IMR-90 (cell line): ENCODE measurements around the gene CLDN24. TPM values are rescaled to one million over a fixed set of nuclear protein-coding genes. Genes with fewer than 3 reads are reported as not detected.

Experiments used
- ATAC-seq: fragments of 200-7000 bp; cut with Tn5 transposase; 2 replicates; pipeline ENCODE4 v1.9.1; 2020; ENCODE audit warnings: low read depth, mild to moderate bottlenecking, moderate library complexity
- BruUV-seq: library from RNA; stranded (reverse); fragments of 400-500 nt; replicated peaks from 2 replicates; lab custom pipeline; 2021; lab: Mats Ljungman, UMichigan
- CTCF ChIA-PET: fragments of 300-600 bp; formaldehyde crosslinking; extraction: SDS; loops from one replicate; lab custom pipeline; 2021; ENCODE audit warnings: antibody characterized with exemption; lab: Yijun Ruan, JAX
- POLR2A ChIA-PET: fragments of 300-600 bp; sonication (Branson Sonifier 250); formaldehyde crosslinking; loops from one replicate; lab custom pipeline; 2022; ENCODE audit warnings: antibody characterized with exemption; ENCODE audit not compliant: unreplicated experiment; lab: Charles Lee
- DNase-seq: peaks from one replicate; pipeline ENCODE4 v3.0.0; 2013
- H2AFZ ChIP-seq: replicated peaks from 2 replicates; pipeline ENCODE3; 2013; ENCODE audit warnings: low read length, mild to moderate bottlenecking; ENCODE audit not compliant: poor library complexity
- H2AK5ac ChIP-seq: 2 replicates; pipeline ENCODE4 v1.6.1; 2013; ENCODE audit warnings: low read depth, low read length, inconsistent platforms
- H2AK9ac ChIP-seq: replicated peaks from 2 replicates; pipeline ENCODE3; 2013; ENCODE audit warnings: mild to moderate bottlenecking, low read depth, low read length, moderate library complexity; ENCODE audit not compliant: poor library complexity
- H2BK120ac ChIP-seq: 2 replicates; pipeline ENCODE4 v1.6.1; 2013; ENCODE audit warnings: low read depth, low read length, inconsistent platforms
- H2BK15ac ChIP-seq: 3 replicates; pipeline ENCODE4 v1.6.1; 2013; ENCODE audit warnings: low read depth, low read length, inconsistent platforms
- H2BK20ac ChIP-seq: 2 replicates; pipeline ENCODE4 v1.6.1; 2013; ENCODE audit warnings: low read depth, mild to moderate bottlenecking, inconsistent platforms, low read length, moderate library complexity
- H2BK5ac ChIP-seq: 2 replicates; pipeline ENCODE4 v1.6.1; 2013; ENCODE audit warnings: mild to moderate bottlenecking, low read depth, low read length, inconsistent platforms; ENCODE audit not compliant: poor library complexity, severe bottlenecking
- H3K14ac ChIP-seq: replicated peaks from 2 replicates; pipeline ENCODE4 v1.6.1; 2013; ENCODE audit warnings: low read depth, low read length, inconsistent platforms
- H3K18ac ChIP-seq: 2 replicates; pipeline ENCODE4 v1.6.1; 2013; ENCODE audit warnings: low read depth, low read length, control low read depth
- H3K23ac ChIP-seq: 2 replicates; pipeline ENCODE4 v1.6.1; 2013; ENCODE audit warnings: low read depth, low read length, inconsistent platforms
- H3K27ac ChIP-seq: 2 replicates; pipeline ENCODE4 v1.5.1; 2013; ENCODE audit warnings: mild to moderate bottlenecking, control low read depth, low read length; ENCODE audit not compliant: insufficient read depth
- H3K27me3 ChIP-seq: 2 replicates; pipeline ENCODE4 v1.6.1; 2013; ENCODE audit warnings: low read length; ENCODE audit not compliant: control insufficient read depth, insufficient read depth
- H3K36me3 ChIP-seq: 2 replicates; pipeline ENCODE4 v1.6.1; 2013; ENCODE audit warnings: low read length, mixed read lengths; ENCODE audit not compliant: control insufficient read depth, insufficient read depth
- H3K4ac ChIP-seq: 2 replicates; pipeline ENCODE4 v1.6.1; 2013; ENCODE audit warnings: low read depth, low read length, inconsistent platforms
- H3K4me1 ChIP-seq: 2 replicates; pipeline ENCODE4 v1.6.1; 2013; ENCODE audit warnings: low read length, mixed read lengths; ENCODE audit not compliant: control insufficient read depth, insufficient read depth
- H3K4me2 ChIP-seq: 2 replicates; pipeline ENCODE4 v1.6.1; 2013; ENCODE audit warnings: low read depth, mild to moderate bottlenecking, control low read depth, low read length, moderate library complexity
- H3K4me3 ChIP-seq: 2 replicates; pipeline ENCODE4 v1.5.1; 2013; ENCODE audit warnings: low read depth, mild to moderate bottlenecking, control low read depth, low read length, moderate library complexity; ENCODE audit not compliant: insufficient read depth
- H3K56ac ChIP-seq: 2 replicates; pipeline ENCODE4 v1.6.1; 2013; ENCODE audit warnings: low read length, inconsistent platforms; ENCODE audit not compliant: insufficient read depth; ENCODE audit errors: extremely low read depth
- H3K79me1 ChIP-seq, 2 experiments: 2 replicates each; pipeline ENCODE4 v1.6.1; 2013; ENCODE audit warnings: low read length in 2 of 2, inconsistent platforms in 1 of 2, low read depth in 1 of 2
- H3K9ac ChIP-seq: 2 replicates; pipeline ENCODE4 v1.6.1; 2013; ENCODE audit warnings: low read depth, low read length, control low read depth
- H3K9me1 ChIP-seq: 2 replicates; pipeline ENCODE4 v1.6.1; 2013; ENCODE audit warnings: low read length, inconsistent platforms; ENCODE audit not compliant: insufficient read depth
- H3K9me3 ChIP-seq: 2 replicates; pipeline ENCODE4 v1.6.1; 2013; ENCODE audit warnings: low read length; ENCODE audit not compliant: control insufficient read depth, insufficient read depth
- H4K20me1 ChIP-seq: 2 replicates; pipeline ENCODE4 v1.6.1; 2013; ENCODE audit warnings: low read length, inconsistent platforms; ENCODE audit not compliant: insufficient read depth
- H4K5ac ChIP-seq: 2 replicates; pipeline ENCODE4 v1.6.1; 2013; ENCODE audit warnings: mild to moderate bottlenecking, low read depth, low read length, control low read depth
- H4K8ac ChIP-seq, 2 experiments: 2 replicates each; pipeline ENCODE4 v1.6.1; 2013; ENCODE audit warnings: low read depth in 2 of 2, low read length in 2 of 2, control low read depth in 1 of 2, inconsistent platforms in 1 of 2
- H4K91ac ChIP-seq: 2 replicates; pipeline ENCODE4 v1.6.1; 2013; ENCODE audit warnings: low read depth, low read length, inconsistent platforms; ENCODE audit not compliant: insufficient read depth
- BHLHE40 ChIP-seq: fragments of 150-350 bp; IDR thresholded peaks from 2 replicates; pipeline ENCODE4 v1.6.1; 2016; ENCODE audit warnings: mild to moderate bottlenecking, low read depth, low read length
- CEBPB ChIP-seq: IDR thresholded peaks from 2 replicates; pipeline ENCODE4 v1.6.1; 2012; ENCODE audit warnings: low read depth, low read length, improper control_type of control experiment
- FOS ChIP-seq: fragments of 150-350 bp; IDR thresholded peaks from 2 replicates; pipeline ENCODE4 v1.6.1; 2016; ENCODE audit warnings: low read depth, low read length
- MAFK ChIP-seq: IDR thresholded peaks from 2 replicates; pipeline ENCODE4 v1.6.1; 2012; ENCODE audit warnings: low read depth, low read length, improper control_type of control experiment
- MAZ ChIP-seq: IDR thresholded peaks from 2 replicates; pipeline ENCODE4 v1.6.1; 2012; ENCODE audit warnings: low read depth, mild to moderate bottlenecking, low read length, improper control_type of control experiment, moderate library complexity, borderline replicate concordance
- MXI1 ChIP-seq: IDR thresholded peaks from 2 replicates; pipeline ENCODE4 v1.6.1; 2012; ENCODE audit warnings: low read depth, mild to moderate bottlenecking, low read length, moderate library complexity, borderline replicate concordance
- NFE2L2 ChIP-seq: fragments of 150-350 bp; IDR thresholded peaks from 2 replicates; pipeline ENCODE4 v1.6.1; 2016; ENCODE audit warnings: low read depth, mild to moderate bottlenecking, low read length
- RAD21 ChIP-seq: IDR thresholded peaks from 2 replicates; pipeline ENCODE4 v1.6.1; 2012; ENCODE audit warnings: low read length, improper control_type of control experiment
- SMC3 ChIP-seq: fragments of 150-350 bp; IDR thresholded peaks from 2 replicates; pipeline ENCODE4 v1.6.1; 2016; ENCODE audit warnings: low read depth, mild to moderate bottlenecking, antibody characterized with exemption, low read length, moderate library complexity
- USF2 ChIP-seq: fragments of 150-350 bp; IDR thresholded peaks from 2 replicates; pipeline ENCODE4 v1.6.1; 2017; ENCODE audit warnings: mild to moderate bottlenecking, antibody characterized with exemption, low read length, low read depth
- WGBS, 2 experiments: methylation state at CpG; one replicate each; pipeline versions ENCODE4 v1.1.5 to v1.1.7; 2013; ENCODE audit warnings: missing lambda C conversion rate in 2 of 2; ENCODE audit not compliant: insufficient read length in 1 of 2; ENCODE audit errors: extremely low coverage in 2 of 2; 5-methylcytosine and 5-hydroxymethylcytosine counted together
- dilution Hi-C: fragments of 300-500 bp; cut with HindIII; formaldehyde crosslinking; loops from one replicate; pipeline ENCODE4 v1.14.3; 2018; ENCODE audit warnings: low sequenced_read_pairs; ENCODE audit not compliant: unreplicated experiment
- in situ Hi-C: fragments of 300-500 bp; cut with MboI; formaldehyde crosslinking; loops from 3 replicates; pipeline ENCODE4 v1.14.3; 2019; ENCODE audit warnings: low sequenced_read_pairs, inconsistent platforms, mixed read lengths
- intact Hi-C: fragments of 100-400 bp; cut with micrococcal nuclease; formaldehyde crosslinking; loops from 2 replicates; pipeline ENCODE4 v1.10.0; 2022
- polyA plus RNA-seq, 3 experiments: library from polyadenylated mRNA; depleted of rRNA; stranded (reverse); fragments of >200 nt; gene quantifications; 2 replicates each; pipeline ENCODE4 v1.2.3, GENCODE V29; 2012; ENCODE audit warnings: low replicate concordance in 1 of 3
- total RNA-seq: library from RNA; depleted of rRNA; stranded (reverse); fragments of >200 nt; gene quantifications from 2 replicates; pipeline ENCODE4 v1.2.3, GENCODE V29; 2012

CLDN24 gene
- total and polyA plus RNA-seq, 2 of the 4 experiments (the other 2 are of a cell fraction): not detected

GRCh38 chr4:183358215-183358755, 36.1 kb upstream of the CLDN24 start:
- peaks cover 6% of the 10 kb centered on the region for H3K4me1 ChIP-seq
- H4K8ac ChIP-seq: no peak overlapping the region
- no peak overlapping the region for H2BK15ac ChIP-seq
- TF ChIP-seq SMC3 (no peak), USF2 (no peak), MAFK (no peak), NFE2L2 (no peak), BHLHE40 (no peak), RAD21 (no peak), CEBPB (no peak), MXI1 (no peak), MAZ (no peak), FOS (no peak)
- H3K27ac ChIP-seq: no peak overlapping the region
- H2AK5ac ChIP-seq: no peak overlapping the region
- DNase-seq (no peak), ATAC-seq (no peak)
- H3K23ac ChIP-seq: no peak overlapping the region
- 98% methylated on average over 5 of the region's 13 CpGs; no CpG with 5 or more reads in 1 of the 2 experiments for WGBS, 2 experiments
- H3K27me3 ChIP-seq: no peaks in the 10 kb centered on the region
- H4K5ac ChIP-seq: no peak overlapping the region
- no peak overlapping the region for H3K9ac ChIP-seq
- POLR2A ChIA-PET: no interaction called here
- no peaks in the 10 kb centered on the region for H3K9me3 ChIP-seq
- no peak overlapping the region for H2BK20ac ChIP-seq
- H4K20me1 ChIP-seq: no peaks in the 10 kb centered on the region
- H3K4me3 ChIP-seq: no peak overlapping the region
- no peak overlapping the region for H3K4me2 ChIP-seq
- intact Hi-C loops (no loop called here), in situ Hi-C loops (no loop called here), dilution Hi-C loops (no loop called here)
- no peaks in the 10 kb centered on the region for H3K9me1 ChIP-seq
- no peaks in the 10 kb centered on the region for H3K36me3 ChIP-seq
- no peak overlapping the region for H2BK5ac ChIP-seq
- no peak overlapping the region for H3K4ac ChIP-seq
- no peak overlapping the region for H3K14ac ChIP-seq
- H3K56ac ChIP-seq: no peak overlapping the region
- H3K18ac ChIP-seq: no peak overlapping the region
- no peak overlapping the region for H2AK9ac ChIP-seq
- H2AFZ ChIP-seq: no peak overlapping the region
- BruUV-seq: no TSS peak
- H4K91ac ChIP-seq: no peak overlapping the region
- H2BK120ac ChIP-seq: no peak overlapping the region
- no peaks in the 10 kb centered on the region for H3K79me1 ChIP-seq
- CTCF ChIA-PET: no interaction called here
